Effector memory CD4-positive, alpha-beta T cell (primary cell): ENCODE measurements around the gene NFIA.

ENCODE experiments used
- DNase-seq, 3 donors: peaks; one replicate each; pipeline ENCODE4 v3.0.0-alpha.2; 2020
- H3K27ac ChIP-seq: 2 replicates; pipeline ENCODE4 v1.7.0; 2013; ENCODE audit warnings: mild to moderate bottlenecking, low read length, moderate library complexity; ENCODE audit not compliant: insufficient read depth, poor library complexity, severe bottlenecking
- H3K27me3 ChIP-seq: replicated peaks from 2 replicates; pipeline ENCODE4 v1.7.0; 2013; ENCODE audit warnings: mild to moderate bottlenecking, low read length; ENCODE audit not compliant: insufficient read depth, control insufficient read depth, poor library complexity, severe bottlenecking
- H3K36me3 ChIP-seq: 2 replicates; pipeline ENCODE4 v1.7.0; 2013; ENCODE audit warnings: mild to moderate bottlenecking, low read length, moderate library complexity; ENCODE audit not compliant: control insufficient read depth, insufficient read depth
- H3K4me1 ChIP-seq: 2 replicates; pipeline ENCODE4 v1.7.0; 2013; ENCODE audit warnings: low read length, mild to moderate bottlenecking; ENCODE audit not compliant: control insufficient read depth, insufficient read depth, poor library complexity, severe bottlenecking
- H3K4me3 ChIP-seq: 2 replicates; pipeline ENCODE4 v1.7.0; 2013; ENCODE audit warnings: low read length, low read depth, mild to moderate bottlenecking; ENCODE audit not compliant: insufficient read depth, poor library complexity, severe bottlenecking
- H3K9me3 ChIP-seq: 2 replicates; pipeline ENCODE4 v1.7.0; 2013; ENCODE audit warnings: mild to moderate bottlenecking, low read length, moderate library complexity; ENCODE audit not compliant: control insufficient read depth

Gene NFIA

DNA sequence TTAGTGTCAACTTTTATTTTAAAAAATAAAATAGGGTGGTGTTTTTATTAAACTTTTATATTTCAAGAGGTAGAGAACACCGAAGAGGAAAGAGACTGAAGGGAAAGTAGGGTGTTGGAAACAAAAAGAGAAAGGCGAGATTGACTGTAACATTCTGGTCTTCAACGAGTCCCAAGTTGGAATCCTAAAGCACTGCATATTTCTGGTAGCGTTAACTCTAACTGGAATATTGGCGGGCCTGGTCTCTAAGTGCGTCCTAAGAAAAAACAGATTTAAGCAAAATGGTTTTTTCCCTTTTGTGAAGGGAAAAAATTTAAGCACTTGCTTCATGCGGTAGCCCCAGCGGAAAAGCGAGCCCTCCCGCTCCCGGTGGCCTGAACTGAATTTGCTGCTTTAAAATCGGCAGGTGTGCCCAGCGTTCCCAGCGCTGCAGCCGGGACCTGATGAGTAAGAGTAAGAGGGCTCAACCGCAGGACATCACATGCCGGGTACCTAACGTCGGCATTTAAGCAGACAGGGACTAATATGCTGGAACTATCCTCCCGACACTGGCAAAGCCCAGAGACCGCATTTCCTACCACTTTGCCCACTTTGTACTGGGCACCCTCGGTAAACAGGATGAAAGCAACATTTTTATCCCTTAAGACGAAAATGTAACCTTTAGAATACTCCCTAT lies 30.5 kb upstream of the NFIA start:
- Histone ChIP-seq H3K27ac (no peak overlapping the region), H3K27me3 (peaks cover 7% of the 10 kb centered on the region), H3K4me1 (peaks cover 17% of the 10 kb centered on the region), H3K4me3 (no peak overlapping the region), H3K36me3 (no peaks in the 10 kb centered on the region), H3K9me3 (no peaks in the 10 kb centered on the region)
- DNase-seq, result no peak

DNA sequence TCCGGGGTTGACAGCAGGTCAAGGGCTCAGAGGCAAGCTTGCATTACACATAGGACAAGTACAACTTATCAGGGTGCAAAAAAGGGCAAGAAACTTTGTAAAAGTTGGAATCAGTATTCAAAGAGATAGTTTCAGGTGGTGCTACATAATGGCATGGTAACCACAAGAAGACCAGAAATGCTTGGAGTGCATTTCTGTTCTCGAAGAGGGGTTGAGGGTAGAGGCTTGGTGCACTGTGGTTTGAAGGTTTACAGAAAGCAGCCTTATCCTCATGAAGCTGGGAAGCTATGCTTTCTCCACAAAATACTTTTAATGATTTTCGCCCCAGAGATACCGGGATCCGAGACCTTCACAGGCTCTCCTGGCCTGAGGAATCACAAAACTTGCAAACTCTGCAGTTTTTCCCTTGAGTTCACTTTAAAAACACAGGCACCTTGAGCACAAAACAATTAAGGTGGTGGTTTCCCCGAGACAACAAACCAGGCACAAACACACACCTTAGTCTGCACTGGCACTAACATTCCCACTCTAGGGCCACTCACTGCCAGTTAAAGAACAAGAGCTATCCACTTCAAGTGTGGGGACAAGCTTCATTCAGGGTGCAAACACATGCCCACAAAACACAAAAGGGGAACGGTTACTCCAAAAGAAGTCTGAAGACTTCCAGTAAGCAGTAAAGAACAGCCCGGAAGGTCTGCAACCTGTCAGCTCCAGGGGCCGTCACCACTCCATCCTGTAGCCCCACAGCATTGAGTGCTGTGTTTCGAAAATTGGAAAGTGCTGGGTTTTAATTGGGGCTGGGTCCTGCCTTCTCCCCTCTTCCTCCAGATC lies 29.8 kb upstream of the NFIA start:
- Histone ChIP-seq H3K36me3 (no peaks in the 10 kb centered on the region), H3K4me1 (peaks cover 17% of the 10 kb centered on the region), H3K27me3 (peaks cover 7% of the 10 kb centered on the region), H3K4me3 (peak overlapping the region; percentile 30), H3K27ac (no peak overlapping the region), H3K9me3 (no peaks in the 10 kb centered on the region)
- no peak for DNase-seq

DNA sequence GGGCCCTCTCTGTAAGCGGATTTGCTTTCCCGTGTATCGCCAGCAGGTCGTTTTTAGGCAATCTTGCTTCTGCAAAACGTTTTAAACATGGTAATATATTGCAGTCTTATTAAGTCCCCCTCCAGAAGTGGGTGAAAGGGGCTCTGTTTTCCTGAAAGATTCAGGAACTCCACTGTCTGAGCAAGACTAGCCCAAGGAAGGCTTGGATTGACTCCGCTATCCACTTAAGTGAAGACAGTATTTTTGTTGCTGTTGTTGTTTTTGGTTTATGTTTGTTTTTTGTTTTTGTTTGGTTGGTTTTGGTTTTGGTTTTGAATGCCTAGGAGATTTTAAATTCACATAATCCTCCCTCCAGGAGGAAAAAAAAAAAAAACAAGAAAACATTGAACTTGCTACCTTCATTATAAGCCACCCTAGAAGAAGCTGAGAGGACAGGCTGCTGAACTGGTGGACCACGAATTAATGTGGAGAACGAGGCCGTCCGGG lies 29.1 kb upstream of the NFIA start:
- H3K9me3 ChIP-seq, result no peaks in the 10 kb centered on the region
- H3K27me3 ChIP-seq, result peaks cover 7% of the 10 kb centered on the region
- no peak for DNase-seq
- H3K27ac ChIP-seq, result no peak overlapping the region
- peak overlapping the region; percentile 30 for H3K4me3 ChIP-seq
- H3K36me3 ChIP-seq, result no peaks in the 10 kb centered on the region
- H3K4me1 ChIP-seq, result peaks cover 17% of the 10 kb centered on the region

DNA sequence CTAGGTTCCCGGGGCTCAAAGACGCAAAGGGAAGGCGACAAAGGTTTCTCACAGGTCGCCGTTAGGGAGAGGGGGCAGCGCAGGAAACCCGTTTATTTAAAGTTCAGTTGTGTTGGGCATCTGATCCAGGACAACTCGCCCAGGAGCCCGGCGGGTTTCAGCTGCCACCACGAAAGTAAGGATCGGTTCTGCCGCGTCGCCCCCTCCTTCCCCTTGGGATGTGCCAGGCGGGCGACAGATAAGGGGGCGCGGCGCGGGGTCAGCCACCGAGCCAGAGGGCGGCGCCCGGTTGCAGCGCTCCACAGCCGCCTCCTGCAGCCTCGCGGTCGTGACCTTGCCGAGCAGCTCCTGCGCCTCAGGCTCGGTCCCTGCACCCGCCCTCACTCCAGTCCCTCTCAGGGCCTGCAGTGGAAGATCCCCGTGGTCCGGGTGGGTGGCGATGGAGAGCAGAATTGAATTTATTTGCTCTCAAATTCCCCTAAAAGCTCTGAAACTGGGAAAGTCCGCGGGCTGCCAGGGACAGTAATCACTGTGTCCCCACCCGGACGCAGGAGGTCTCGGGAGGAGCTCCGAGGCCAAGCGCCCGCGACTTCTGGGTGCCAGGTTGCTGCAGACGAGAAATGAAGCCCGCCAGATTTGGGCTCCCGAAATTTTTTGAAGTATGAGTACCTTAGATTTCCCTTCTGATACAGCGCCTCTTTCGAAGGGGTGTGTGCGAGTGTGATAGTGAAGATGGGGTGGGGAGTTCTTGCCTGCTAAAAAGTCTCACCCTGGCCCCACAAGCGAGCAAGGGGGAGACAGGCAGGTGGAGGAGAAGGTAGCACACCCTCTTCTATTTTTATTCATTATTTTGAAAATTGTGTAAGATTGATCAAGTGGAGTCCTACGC lies 28.4 kb upstream of the NFIA start:
- DNase-seq, result no peak
- no peaks in the 10 kb centered on the region for H3K36me3 ChIP-seq
- H3K27ac ChIP-seq, result no peak overlapping the region
- H3K27me3 ChIP-seq, result peaks cover 7% of the 10 kb centered on the region
- H3K9me3 ChIP-seq, result no peaks in the 10 kb centered on the region
- H3K4me1 ChIP-seq, result peaks cover 17% of the 10 kb centered on the region
- H3K4me3 ChIP-seq, result peak overlapping the region; percentile 30

DNA sequence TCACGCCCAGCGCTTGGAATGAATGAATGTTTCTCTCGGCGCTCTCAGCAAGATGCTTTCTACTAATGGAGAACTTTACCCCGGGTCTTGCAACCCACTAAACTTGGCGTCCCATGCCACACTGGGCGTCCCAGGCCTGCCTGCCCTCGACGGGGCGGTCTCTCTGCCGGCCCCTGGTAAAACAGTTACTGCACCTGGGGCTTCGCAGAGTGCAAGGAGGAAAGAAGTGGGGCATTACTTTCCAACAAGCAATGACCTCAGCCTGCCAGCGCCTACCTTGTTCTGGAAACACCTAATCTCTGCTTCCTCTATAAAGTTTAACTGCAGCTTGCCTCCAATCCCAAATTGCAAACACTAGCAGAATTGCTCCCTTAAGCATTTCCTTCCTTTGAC lies 27.8 kb upstream of the NFIA start:
- Histone ChIP-seq H3K27me3 (peaks cover 7% of the 10 kb centered on the region), H3K9me3 (no peaks in the 10 kb centered on the region), H3K27ac (no peak overlapping the region), H3K36me3 (no peaks in the 10 kb centered on the region), H3K4me1 (peaks cover 17% of the 10 kb centered on the region), H3K4me3 (no peak overlapping the region)
- DNase-seq, result no peak

DNA sequence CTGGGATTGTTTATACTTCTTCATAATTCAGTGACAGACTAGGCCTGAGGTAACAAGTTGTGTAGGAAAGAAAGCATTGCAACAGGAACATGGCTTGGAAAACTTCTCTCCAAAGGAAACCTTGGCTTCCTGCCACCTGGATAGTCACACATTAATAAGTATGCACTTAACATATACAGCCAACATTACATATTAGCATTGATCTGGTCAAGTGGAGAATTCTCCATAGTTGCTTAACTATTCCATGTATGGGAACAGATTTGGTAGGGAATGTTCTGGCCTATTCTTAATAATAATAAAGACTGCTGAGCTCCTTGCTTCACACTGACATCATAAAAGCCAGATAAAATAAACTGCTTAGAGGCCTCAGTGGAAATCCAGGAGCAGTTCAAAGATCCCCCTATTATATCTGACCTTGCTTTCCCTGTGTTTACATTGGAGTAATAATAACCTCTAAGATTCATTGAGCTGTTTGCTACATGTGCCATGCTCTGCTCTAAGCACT lies 27.2 kb upstream of the NFIA start:
- Histone ChIP-seq H3K4me3 (no peak overlapping the region), H3K9me3 (no peaks in the 10 kb centered on the region), H3K27ac (no peak overlapping the region), H3K27me3 (peaks cover 7% of the 10 kb centered on the region), H3K36me3 (no peaks in the 10 kb centered on the region), H3K4me1 (peaks cover 17% of the 10 kb centered on the region)
- no peak for DNase-seq

DNA sequence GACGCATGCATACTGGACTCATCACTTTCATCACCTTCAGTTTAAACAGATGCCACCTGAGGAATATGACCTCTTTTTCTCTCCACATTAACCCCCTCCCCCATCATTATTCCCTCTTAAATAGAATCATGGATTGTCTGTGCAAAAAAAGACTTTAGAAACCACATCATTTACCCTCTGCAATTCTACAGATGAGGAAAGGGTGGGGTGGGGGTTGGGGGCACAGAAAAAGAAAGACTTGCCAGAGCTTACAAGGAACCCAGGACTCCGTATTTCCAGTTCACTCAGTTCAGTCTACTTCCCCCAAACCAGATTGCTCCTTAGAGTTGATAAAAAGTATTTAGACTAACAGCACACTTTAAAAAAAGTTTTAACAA lies 26.2 kb upstream of the NFIA start:
- H3K4me1 ChIP-seq, result peaks cover 17% of the 10 kb centered on the region
- H3K27ac ChIP-seq, result no peak overlapping the region
- peaks cover 7% of the 10 kb centered on the region for H3K27me3 ChIP-seq
- no peaks in the 10 kb centered on the region for H3K9me3 ChIP-seq
- H3K36me3 ChIP-seq, result no peaks in the 10 kb centered on the region
- DNase-seq, result no peak
- H3K4me3 ChIP-seq, result no peak overlapping the region

DNA sequence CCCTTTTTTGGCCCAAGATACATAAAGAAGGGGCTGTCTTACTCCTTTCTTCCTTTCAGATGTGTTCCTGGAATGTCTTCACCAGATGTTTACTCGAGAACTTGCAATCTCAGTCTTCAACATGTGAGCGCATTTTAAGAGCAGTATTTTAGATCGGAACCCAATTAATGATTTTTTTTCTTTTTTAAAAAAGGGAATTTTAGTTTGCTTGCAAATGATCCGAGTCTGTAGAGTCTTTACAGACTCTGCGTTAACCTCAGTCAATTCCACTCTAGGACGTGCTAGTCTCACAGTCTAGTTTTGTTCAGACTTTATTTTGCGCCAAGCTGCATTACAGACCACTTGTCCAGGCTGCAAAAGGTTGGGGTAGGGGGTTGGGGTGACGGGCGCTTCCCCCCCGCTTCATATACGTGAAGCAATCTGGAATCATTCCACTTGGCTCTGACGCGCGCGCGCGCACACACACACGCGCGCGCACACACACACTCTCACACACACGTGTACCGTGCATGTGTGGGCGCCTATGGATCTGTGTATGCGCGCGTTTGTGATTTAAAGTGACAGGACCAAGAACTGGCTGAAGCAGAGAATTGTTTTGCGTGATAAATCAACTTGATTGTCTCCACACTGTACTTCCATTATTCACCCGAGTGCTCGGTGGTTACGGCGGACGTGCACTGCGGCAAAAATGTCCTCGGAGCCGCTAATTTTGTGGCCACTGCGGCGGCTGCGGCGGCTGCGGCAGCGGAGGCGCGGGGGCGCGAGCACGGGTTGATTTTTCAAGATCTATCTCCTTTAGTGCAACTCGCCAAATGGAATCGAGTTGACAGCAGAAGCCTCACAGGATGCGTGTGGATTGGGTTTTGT lies 25.6 kb upstream of the NFIA start:
- Histone ChIP-seq H3K4me1 (peaks cover 17% of the 10 kb centered on the region), H3K27ac (no peak overlapping the region)
- no peak for DNase-seq

More for the DNA sequence above, 25.6 kb upstream of the NFIA start:
- Histone ChIP-seq H3K9me3 (no peaks in the 10 kb centered on the region), H3K4me3 (peak overlapping the region; percentile 79), H3K36me3 (no peaks in the 10 kb centered on the region), H3K27me3 (peaks cover 5% of the 10 kb centered on the region)
